Panc1 (cell line): Measurements from ENCODE around the gene TPSB2. TPM values are rescaled to one million over a fixed set of nuclear protein-coding genes. Genes with fewer than 3 reads are reported as not detected.
A peak's percentile ranks its signal among the peaks of the same experiment; 100 is the strongest.
"Not testable (repeated sequence)": the region's sequence is repeated elsewhere in the genome, so short reads cannot be mapped to it uniquely, and the experiment has no call there.

Source experiments
- ATAC-seq: fragments of 200-7000 bp; cut with Tn5 transposase; 2 replicates; pipeline ENCODE4 v1.9.1; 2020; ENCODE audit warnings: mild to moderate bottlenecking, moderate library complexity
- BruUV-seq: library from RNA; stranded (reverse); fragments of 400-500 nt; replicated peaks from 2 replicates; lab custom pipeline; 2021; lab: Mats Ljungman, UMichigan
- CTCF ChIA-PET: fragments of 300-600 bp; sonication (Branson Sonifier 250); formaldehyde crosslinking; loops from one replicate; lab custom pipeline; 2022; ENCODE audit warnings: antibody characterized with exemption; lab: Charles Lee
- POLR2A ChIA-PET: fragments of 300-600 bp; sonication (Branson Sonifier 250); formaldehyde crosslinking; loops from one replicate; lab custom pipeline; 2022; ENCODE audit warnings: antibody characterized with exemption; lab: Charles Lee
- DNase-seq: peaks from one replicate; pipeline ENCODE4 v3.0.0-alpha.2; 2010; ENCODE audit warnings: low read depth, low spot score
- H3K27ac ChIP-seq: 2 replicates; pipeline ENCODE4 v1.5.1; 2011; ENCODE audit warnings: mild to moderate bottlenecking, low read length, inconsistent platforms
- H3K27me3 ChIP-seq: fragments of 200-500 bp; sonication (Bioruptor generic); 2 replicates; pipeline ENCODE4 v1.6.0; 2014; ENCODE audit warnings: low read length, inconsistent platforms; ENCODE audit not compliant: control insufficient read depth, insufficient read depth
- H3K36me3 ChIP-seq: fragments of 200-500 bp; sonication (Bioruptor generic); 2 replicates; pipeline ENCODE4 v1.5.1; 2014; ENCODE audit warnings: inconsistent platforms, mild to moderate bottlenecking, low read length, moderate library complexity; ENCODE audit not compliant: control insufficient read depth, insufficient read depth
- H3K4me1 ChIP-seq: 2 replicates; pipeline ENCODE4 v1.5.1; 2011; ENCODE audit warnings: inconsistent platforms, mild to moderate bottlenecking, low read length, moderate library complexity; ENCODE audit not compliant: control insufficient read depth, insufficient read depth
- H3K4me3 ChIP-seq, 2 experiments: 2 replicates each; pipeline ENCODE4 v1.5.1; 2011 to 2012; ENCODE audit warnings: low read depth in 2 of 2, low read length in 2 of 2, mild to moderate bottlenecking in 2 of 2, inconsistent platforms in 1 of 2, moderate library complexity in 1 of 2
- H3K9me3 ChIP-seq: fragments of 200-500 bp; sonication (Bioruptor generic); 2 replicates; pipeline ENCODE4 v1.5.1; 2014; ENCODE audit warnings: low read depth, mild to moderate bottlenecking, inconsistent platforms, low read length, moderate library complexity; ENCODE audit not compliant: control insufficient read depth, insufficient read depth
- POLR2AphosphoS5 ChIP-seq: IDR thresholded peaks from 2 replicates; pipeline ENCODE4 v1.6.1; 2012; ENCODE audit warnings: mild to moderate bottlenecking, low read depth, low read length, moderate library complexity
- SIN3A ChIP-seq: IDR thresholded peaks from 2 replicates; pipeline ENCODE4 v1.6.1; 2012; ENCODE audit warnings: low read depth, mild to moderate bottlenecking, low read length, moderate library complexity, borderline replicate concordance; ENCODE audit not compliant: insufficient read depth
- TCF7L2 ChIP-seq: IDR thresholded peaks from 2 replicates; pipeline ENCODE4 v1.6.1; 2011; ENCODE audit warnings: mild to moderate bottlenecking, low read depth, low read length, inconsistent platforms
- in situ Hi-C: cut with HindIII; loops from 2 replicates; pipeline ENCODE4 v1.10.0; 2016; ENCODE audit warnings: low sequenced_read_pairs, low pct_unique_long_range_greater_than_20kb
- intact Hi-C: fragments of 100-400 bp; cut with micrococcal nuclease; formaldehyde crosslinking; loops from one replicate; pipeline ENCODE4 v1.10.0; 2022; ENCODE audit not compliant: unreplicated experiment
- total RNA-seq: library from RNA; stranded (reverse); gene quantifications from one replicate; pipeline ENCODE4 v1.2.1, GENCODE V29; 2021; ENCODE audit not compliant: unreplicated experiment
- TF ChIP-seq, protein P1 (sequence below): fragments of 450-650 bp; IDR thresholded peaks from 2 replicates; pipeline ENCODE4 v1.5.1; 2017; ENCODE audit warnings: mild to moderate bottlenecking
- TF ChIP-seq, protein P2 (sequence below), 2 experiments: IDR thresholded peaks; 2 replicates each; pipeline ENCODE4 v1.6.1; 2011 to 2012; ENCODE audit warnings: low read depth in 2 of 2, control low read depth in 1 of 2, low read length in 1 of 2, mild to moderate bottlenecking in 1 of 2, moderate library complexity in 1 of 2; ENCODE audit not compliant: insufficient read depth in 1 of 2

TPSB2 gene
- total RNA-seq, 1 experiment from 2014 or later: 0.57 TPM

DNA sequence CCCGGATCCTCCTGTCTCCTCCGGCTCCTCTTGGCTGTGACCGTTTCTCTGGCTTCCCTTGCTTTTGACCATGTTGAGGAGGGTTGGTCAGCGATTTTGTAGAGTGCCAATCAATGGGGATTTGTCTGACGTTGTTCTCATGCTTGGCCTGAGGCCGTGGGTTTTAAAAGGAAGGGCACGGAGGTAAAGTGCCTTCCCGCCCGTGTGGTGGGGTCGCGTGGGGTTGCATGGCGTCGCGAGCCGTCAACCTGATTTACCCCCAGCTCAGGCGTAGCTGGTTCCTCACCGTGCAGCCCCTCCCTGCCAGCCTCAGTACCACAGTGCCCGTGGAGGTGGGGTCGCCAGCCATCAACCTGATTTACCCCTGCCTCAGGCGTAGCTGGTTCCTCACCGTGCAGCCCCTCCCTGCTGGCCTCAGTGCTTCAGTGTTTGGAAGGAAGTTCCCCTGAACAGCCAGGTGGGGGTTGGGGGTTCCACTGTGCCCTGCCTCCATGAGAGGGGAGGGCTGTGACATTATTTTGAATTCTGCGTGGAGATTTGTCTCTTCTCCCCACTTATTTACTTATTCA, 15.6 kb upstream of the TPSB2 start:
- peaks cover 9% of the 10 kb centered on the region for H3K4me1 ChIP-seq
- no peaks in the 10 kb centered on the region for H3K36me3 ChIP-seq
- no peak overlapping the region for H3K4me3 ChIP-seq
- intact Hi-C loops (no loop called here), in situ Hi-C loops (no loop called here)
- TF ChIP-seq POLR2AphosphoS5 (no peak), TCF7L2 (no peak), SIN3A (no peak)
- TF ChIP-seq, protein P1, sequence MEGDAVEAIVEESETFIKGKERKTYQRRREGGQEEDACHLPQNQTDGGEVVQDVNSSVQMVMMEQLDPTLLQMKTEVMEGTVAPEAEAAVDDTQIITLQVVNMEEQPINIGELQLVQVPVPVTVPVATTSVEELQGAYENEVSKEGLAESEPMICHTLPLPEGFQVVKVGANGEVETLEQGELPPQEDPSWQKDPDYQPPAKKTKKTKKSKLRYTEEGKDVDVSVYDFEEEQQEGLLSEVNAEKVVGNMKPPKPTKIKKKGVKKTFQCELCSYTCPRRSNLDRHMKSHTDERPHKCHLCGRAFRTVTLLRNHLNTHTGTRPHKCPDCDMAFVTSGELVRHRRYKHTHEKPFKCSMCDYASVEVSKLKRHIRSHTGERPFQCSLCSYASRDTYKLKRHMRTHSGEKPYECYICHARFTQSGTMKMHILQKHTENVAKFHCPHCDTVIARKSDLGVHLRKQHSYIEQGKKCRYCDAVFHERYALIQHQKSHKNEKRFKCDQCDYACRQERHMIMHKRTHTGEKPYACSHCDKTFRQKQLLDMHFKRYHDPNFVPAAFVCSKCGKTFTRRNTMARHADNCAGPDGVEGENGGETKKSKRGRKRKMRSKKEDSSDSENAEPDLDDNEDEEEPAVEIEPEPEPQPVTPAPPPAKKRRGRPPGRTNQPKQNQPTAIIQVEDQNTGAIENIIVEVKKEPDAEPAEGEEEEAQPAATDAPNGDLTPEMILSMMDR: no peak
- TF ChIP-seq, protein P2, sequence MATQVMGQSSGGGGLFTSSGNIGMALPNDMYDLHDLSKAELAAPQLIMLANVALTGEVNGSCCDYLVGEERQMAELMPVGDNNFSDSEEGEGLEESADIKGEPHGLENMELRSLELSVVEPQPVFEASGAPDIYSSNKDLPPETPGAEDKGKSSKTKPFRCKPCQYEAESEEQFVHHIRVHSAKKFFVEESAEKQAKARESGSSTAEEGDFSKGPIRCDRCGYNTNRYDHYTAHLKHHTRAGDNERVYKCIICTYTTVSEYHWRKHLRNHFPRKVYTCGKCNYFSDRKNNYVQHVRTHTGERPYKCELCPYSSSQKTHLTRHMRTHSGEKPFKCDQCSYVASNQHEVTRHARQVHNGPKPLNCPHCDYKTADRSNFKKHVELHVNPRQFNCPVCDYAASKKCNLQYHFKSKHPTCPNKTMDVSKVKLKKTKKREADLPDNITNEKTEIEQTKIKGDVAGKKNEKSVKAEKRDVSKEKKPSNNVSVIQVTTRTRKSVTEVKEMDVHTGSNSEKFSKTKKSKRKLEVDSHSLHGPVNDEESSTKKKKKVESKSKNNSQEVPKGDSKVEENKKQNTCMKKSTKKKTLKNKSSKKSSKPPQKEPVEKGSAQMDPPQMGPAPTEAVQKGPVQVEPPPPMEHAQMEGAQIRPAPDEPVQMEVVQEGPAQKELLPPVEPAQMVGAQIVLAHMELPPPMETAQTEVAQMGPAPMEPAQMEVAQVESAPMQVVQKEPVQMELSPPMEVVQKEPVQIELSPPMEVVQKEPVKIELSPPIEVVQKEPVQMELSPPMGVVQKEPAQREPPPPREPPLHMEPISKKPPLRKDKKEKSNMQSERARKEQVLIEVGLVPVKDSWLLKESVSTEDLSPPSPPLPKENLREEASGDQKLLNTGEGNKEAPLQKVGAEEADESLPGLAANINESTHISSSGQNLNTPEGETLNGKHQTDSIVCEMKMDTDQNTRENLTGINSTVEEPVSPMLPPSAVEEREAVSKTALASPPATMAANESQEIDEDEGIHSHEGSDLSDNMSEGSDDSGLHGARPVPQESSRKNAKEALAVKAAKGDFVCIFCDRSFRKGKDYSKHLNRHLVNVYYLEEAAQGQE (IDR thresholded peaks at IDR 0.05; ENCODE audit: insufficient read depth in 1 of 2, low read depth in 2 of 2, low read length in 1 of 2): no peak
- H3K27me3 ChIP-seq: no peaks in the 10 kb centered on the region
- ChIA-PET CTCF (no interaction called here), POLR2A (no interaction called here)
- H3K27ac ChIP-seq: peak overlapping the region; percentile 66
- no TSS peak for BruUV-seq
- H3K9me3 ChIP-seq: no peaks in the 10 kb centered on the region
- no peak for DNase-seq
- no peak for ATAC-seq

DNA sequence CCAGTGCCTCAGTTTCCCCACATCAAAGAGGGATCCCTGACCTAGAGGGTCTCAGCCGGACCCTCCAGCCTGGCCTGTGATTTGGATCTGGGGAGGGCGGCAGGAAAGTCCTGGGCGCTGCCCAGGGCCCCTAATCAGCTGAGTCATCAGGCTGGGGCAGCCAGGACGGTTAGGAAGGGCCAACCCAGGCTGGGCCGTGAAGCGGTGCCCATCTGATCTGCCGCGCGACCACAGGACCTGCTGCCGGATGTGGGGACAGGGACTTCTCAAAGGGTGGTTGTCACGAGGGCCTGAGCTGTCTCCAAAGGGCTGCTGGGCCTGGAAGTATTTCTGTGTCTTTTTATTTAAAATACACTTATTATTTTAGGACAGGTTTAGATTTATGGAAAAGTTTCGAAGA, 14.9 kb upstream of the TPSB2 start:
- intact Hi-C loops (no loop called here), in situ Hi-C loops (no loop called here)
- POLR2A ChIA-PET: no interaction called here
- H3K27me3 ChIP-seq: no peaks in the 10 kb centered on the region
- H3K36me3 ChIP-seq: no peaks in the 10 kb centered on the region
- TF ChIP-seq TCF7L2 (no peak), SIN3A (no peak), POLR2AphosphoS5 (no peak)
- TF ChIP-seq, protein P2 (IDR thresholded peaks at IDR 0.05; ENCODE audit: insufficient read depth in 1 of 2, low read depth in 2 of 2, low read length in 1 of 2): no peak
- TF ChIP-seq, protein P1: no peak
- no peak overlapping the region for H3K4me3 ChIP-seq
- no peak overlapping the region; the same call in 1 of the 2 replicates for H3K27ac ChIP-seq
- no peaks in the 10 kb centered on the region for H3K9me3 ChIP-seq
- ATAC-seq (peak; percentile 55), DNase-seq (no peak)
- H3K4me1 ChIP-seq: peaks cover 9% of the 10 kb centered on the region
- no TSS peak for BruUV-seq
- CTCF ChIA-PET: no interaction called here

DNA sequence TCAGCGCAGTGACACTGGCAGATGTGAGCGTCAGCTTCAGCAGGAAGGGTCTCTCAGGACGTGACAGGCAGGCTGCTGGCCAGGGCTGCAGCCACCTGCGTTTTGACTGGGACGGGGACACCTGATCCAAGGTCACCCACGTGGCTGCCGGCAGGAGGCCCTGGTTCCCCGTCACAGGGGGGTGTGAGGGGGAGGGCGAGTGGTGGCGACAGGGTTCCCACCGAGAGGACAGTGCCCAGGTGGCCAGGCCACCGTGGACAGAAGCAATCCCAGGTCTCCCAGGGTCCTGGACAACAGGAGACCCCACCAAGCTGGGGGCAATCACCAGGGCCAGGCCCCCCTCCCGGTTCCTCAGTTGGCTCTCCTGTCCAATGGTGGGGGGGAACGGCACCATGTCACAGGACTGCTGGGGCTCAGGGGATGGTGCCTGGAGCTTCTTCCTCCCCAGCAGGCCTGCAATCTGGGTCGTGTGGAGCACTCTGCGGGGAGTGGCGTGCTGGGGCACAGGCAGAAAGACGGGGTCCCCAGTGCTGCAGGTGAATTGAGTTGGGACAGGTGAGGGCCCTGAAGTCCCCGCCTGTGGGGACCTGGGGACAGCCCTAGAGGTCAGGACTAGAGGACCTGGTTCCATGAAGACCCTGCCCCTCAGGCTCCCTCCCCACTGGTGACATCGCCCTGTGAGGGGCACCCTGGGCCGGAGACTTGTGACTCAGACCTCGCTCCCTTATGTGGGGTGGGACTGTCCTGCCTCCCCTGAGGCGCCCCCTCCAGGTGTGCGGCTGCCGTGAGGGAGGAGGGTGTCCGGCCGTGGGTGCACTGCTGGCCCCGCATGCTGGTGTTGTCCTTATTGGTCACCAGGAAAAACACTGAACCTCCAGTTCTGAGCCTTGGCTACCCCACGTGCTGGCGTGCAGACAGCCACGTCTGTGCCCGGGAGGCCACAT, 14.2 kb upstream of the TPSB2 start:
- H3K9me3 ChIP-seq, H3K27ac ChIP-seq, CTCF ChIA-PET, H3K4me3 ChIP-seq, H3K36me3 ChIP-seq, intact Hi-C loops, H3K4me1 ChIP-seq, ATAC-seq, BruUV-seq, in situ Hi-C loops, POLR2A ChIA-PET, H3K27me3 ChIP-seq, DNase-seq: not testable (repeated sequence)
